Suppressor macrophage (primary cell): ENCODE measurements around the gene HLF.

Source experiments
- DNase-seq, 4 experiments: peaks; one replicate each; pipeline ENCODE4 v3.0.0-alpha.2; 2020 to 2022

Gene HLF

DNA sequence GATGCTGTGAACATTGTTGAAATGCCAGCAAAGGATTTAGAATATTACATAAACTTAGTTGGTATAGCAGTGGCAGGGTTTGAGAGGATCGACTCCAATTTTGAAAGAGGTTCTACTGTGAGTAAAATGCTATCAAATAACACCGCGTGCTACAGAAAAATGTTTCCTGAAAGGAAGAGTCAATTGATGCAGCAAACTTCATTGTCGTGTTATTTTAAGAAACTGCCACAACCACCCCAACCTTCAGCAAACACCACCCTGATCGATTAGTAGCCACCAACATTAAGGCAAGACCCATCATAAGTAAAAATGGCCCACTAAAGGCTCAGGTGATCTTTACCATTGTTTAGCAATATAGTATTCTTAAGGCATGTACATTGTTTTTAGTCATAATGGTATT is 27.3 kb downstream of the HLF start:
- no peak for DNase-seq

DNA sequence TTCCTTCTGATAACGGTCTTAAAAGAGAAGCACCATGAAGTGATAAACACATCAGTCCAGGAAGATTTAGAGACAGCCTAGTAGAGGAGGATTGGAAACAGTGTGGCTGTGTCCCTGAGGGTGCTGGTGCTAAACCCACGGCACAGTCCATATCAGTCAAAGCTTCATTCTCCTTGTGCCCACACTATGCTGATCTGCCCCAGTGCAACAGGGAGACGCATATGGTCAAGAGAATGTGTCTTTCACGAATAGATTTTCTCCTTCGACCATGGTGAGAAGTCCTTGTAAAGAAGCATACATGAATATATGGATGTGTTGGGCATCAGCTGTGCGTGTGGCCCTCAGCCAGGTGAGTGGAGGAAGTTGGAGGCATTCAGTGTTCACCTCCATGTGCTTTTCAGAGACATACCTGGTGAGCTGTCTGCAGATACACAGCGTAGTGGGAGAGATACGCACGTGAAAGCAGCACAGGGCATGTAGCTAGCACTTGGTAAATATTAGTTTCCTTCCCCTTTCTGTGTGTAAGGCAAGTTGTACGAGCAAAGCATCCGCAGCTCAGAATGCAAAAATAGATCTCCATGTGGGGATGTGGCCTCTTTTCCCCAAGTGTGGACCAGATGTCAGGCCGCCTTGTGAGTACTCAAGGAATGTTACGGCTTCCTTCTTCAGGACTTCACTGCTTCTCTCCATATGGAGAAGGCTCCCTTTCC is 29.4 kb downstream of the HLF start:
- DNase-seq = peak in 3 of 4 experiments; percentile 10 to 22 (median 19)

DNA sequence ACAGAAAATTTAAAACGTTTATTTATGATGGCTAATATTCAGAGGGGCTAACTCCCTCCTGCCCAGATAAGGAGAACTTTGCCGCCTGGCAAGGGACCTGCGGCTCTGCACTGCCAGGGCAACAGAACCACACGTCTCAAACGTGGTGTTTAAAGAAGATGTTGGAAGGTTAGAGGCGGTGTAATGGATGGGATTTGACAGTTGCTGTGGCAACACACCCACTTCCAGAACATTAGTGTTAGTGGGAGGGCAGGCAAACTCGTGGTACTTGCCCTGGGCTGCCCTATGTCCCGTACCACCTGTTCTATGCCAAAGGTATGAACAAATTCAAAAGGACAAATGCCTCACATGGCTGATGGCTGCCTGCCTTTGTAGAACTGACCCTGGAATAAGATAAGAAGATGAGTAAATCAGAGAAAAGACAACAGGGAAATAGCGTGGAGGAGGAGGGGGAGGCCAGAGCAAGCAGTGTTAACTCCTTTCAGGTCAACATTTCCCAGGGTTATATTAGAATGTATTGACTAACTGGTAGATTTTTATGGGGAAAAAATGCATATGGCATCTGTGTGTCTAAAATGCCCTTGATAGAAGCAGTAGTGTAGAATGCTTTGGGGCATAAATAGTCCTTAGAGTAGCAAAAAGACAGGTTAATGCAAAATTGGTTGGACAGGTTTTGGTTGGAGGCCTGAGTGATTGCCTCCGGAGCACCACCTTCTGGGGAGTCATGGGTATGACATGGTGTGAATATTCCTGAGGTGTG is 30.8 kb downstream of the HLF start:
- DNase-seq = peak; percentile 54 to 64 (median 61)

DNA sequence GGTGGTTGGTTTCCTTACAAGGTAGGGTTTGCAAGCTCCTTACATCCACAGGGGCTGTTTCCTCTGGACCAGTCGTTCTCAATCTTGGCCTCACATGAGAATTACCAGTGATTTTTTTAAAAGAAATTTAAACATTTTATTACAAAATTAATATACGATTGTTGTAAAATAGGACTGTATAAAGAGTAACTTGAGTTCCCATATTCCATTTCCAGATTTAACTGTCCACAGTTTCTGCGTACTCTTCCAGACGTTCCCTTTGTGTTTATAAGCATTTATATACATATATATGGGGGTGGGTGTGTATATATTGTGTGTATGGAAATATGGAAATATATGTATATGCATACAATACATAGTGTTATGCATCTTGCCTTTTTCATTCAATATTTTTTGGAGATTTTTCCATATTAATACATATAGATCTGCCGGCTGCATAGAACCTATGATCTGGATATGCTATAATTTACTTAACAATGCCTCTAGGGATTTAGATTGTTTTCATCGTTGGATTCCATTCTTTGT is 31.5 kb downstream of the HLF start:
- no peak for DNase-seq

DNA sequence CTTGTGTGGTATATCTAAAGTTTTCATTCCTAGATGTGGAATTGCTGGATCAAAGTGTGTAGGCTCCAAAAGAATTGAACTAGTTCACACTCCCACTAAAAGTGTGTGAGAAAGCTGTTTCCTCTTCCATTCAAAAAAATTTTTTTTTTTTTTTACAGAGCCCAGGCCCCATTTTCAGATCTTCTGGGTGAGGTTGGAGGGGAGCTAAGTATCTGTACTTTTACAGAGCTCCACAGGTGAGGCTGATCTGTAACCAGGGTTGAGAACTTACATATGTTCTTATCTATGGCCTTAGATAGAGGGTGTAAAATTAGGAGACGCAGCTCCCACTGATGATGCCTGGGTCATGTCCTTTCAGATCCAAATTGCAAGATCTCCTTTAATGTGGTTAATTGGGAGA is 31.9 kb downstream of the HLF start:
- DNase-seq = no peak

DNA sequence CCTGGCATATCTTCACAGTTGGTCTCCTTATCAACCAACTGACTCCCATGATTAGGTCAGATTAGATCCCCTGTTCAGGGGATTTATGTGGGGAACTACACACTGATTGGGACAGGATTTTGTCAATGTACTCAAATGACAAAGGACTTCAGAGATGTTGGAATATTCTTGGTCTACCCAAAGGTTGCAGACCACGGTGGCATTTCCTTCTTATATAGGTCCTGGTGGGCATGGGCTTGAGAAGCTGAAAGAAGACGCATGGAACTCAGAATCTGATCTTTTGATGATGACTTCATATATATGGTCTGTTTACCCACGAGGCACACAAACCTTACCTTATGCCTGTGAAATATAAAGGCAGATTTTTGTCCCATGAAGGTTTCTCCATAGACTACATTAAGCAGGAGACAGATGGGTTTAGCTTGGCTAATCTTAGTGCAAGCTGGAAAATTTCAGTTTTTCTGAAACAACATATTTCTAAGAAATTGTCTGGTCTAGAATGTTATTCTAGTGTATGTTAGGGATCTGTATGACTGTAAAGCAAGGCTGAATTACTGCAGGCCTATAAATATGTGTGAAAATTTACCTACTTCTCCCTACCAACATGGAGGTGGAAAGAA is 33.5 kb downstream of the HLF start:
- DNase-seq = no peak

DNA sequence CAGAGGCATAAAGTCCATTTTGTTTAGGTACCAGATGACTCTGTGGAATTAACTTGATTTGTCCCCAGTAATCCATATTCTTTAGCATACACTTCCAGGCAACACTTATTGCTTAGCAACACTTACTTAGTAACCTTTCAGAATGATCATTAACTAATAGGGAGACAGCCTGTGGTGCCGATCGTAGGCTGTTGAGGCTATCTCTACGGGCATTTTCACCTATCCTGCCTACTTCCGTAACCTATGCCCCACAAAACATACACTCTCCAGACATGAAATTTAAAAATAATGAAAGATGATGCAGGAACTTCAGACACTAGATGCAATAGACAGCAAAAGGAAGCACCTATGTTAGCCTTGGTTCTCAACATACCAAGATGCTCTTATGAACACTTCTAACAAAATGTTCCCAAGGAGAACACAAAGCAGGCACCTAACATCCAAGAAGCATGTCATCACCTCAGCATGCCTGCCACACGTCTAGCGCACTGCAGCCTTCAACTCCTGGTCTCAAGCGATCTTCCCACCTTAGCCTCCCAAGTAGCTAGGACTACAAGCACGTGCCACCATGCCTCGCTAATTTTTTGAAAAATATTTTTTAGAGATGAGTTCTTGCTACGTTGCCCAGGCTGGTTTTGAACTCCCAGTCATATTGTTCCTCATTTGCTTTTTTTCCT is 34.5 kb downstream of the HLF start:
- no peak for DNase-seq

DNA sequence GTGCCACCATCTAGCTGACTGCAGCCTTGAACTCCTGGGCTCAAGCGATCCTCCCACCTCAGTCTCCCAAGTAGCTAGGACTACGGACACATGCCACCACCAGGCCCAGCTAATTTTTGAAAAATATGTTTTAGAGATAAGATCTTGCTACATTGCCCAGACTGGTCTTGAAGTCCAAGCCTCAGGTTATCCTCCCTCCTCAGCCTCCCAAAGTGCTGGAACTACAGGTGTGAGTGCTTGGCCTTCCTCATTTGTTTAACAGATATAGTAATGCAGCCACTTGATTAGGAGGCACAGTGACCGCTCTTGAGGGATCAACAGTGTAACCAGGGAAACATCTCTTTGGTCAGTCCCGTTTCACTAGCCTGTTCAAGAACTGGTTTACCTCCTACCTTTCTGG is 35.1 kb downstream of the HLF start:
- DNase-seq = no peak

DNA sequence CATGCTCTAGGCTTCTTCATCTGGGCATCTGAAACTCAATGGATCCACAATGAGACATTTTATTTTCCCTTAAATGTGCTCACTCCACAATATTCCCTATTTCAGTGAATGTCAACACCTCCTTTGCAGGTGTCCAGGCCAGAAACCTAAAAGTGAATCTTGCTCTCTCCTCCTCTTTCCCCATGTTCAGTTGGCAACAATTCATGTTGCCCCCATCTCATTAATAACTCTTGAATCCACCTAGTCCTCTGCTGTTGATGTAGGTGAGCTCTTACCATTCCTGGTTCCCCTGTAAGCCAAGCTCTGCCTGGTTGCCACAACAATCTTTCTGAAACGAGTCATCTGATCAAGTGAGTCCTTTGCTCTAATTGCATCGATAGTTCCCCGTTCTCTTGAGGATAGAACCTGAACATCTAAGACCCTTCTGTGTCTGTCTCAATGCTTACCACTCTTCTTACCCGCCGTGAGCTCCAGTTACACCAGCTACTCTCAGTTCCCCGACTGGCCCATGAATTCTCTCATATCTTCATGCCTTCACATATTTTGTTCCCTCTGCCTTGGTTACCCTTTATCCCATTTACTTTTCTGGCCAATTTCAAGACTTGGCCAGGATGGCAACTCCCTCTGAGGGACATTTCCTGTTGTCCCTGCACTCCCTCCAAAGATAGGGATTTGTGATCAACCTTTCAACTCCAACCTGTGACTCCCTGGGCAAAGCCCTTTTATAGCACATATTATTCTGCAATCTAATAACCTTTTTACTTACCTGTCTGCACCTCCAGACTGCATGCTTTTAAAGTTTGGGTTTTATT is 35.9 kb downstream of the HLF start:
- DNase-seq = no peak

DNA sequence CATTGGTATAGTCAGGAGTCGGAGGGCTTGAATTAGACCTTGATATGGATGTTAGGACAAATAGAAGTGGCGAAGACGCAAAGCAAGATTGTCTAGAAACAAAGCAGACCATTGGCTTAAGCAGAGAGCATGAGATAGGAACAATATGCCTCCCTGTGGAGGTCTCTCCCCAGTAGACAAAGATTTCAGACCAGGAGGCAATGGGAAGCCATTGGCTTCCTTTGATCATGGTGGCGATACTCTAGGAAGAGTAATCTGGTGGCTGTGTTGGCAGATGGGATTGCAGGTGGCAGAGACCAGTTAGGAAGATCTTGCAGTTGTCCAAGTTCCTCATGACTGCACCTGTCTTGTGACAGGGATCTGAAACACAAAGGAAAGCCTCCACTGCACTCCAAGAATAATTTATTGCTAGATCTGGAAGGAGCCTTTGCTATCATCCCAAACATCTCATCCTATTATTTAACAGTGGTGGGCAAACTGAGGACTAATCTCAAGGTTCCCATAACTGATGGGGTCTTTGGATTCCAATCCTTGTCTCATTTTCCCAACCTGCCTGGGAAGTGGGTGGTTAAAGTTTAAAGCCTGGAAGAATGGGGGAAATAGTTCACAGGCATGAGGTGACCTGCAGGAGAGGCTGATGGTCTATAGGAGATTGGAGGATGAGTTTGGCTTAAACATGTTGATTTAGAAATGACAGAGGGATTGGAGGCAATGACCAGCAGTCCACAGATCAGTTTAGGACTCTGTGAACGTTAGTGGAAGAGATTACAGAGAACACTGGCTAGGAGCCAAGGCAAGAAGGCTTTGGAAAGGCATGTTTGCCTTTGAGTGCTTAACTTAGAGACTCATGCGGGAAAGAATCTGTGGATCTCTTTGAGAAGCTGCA is 37.0 kb downstream of the HLF start:
- DNase-seq = no peak

DNA sequence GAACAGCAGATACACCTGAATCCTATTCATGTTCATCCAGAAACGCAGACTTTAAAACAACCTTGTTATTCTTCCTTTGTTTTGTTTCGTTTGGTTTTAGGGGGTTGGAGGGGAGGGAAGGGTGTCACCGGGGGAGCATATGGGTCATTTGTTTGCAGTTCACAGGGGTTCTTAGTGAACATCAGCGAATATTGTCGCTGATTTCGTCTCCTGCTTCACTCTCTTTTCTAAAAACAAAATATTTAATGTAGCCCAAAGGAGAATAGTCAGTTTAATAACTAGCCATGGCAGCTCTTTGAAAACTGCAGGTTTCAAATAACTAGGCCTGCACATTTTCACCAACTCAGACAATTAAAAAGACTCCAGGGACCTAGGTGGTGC is 37.6 kb downstream of the HLF start:
- DNase-seq = no peak

DNA sequence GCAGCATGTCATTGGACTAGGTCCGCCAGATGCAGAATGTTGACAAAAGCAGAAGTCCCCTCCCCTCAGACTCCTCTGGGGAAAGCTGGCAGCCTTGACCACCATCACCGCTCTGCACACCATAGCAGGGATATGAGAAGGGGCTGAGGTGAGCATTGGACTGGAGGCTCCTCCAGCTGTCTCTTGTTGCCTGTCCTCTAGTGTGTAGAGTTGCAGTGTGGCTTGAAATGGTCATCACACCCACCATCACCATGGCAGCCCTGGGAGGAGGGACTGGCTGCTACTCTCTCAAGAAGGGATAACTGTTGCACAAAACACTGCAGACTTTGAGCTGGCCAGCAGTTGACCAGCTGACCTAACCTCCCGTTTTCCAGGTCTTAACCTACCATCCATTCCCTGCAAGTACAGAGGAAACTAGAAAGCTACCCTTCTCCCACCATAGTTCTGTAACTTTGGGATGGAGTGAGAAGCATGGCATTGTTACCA is 38.3 kb downstream of the HLF start:
- no peak for DNase-seq

DNA sequence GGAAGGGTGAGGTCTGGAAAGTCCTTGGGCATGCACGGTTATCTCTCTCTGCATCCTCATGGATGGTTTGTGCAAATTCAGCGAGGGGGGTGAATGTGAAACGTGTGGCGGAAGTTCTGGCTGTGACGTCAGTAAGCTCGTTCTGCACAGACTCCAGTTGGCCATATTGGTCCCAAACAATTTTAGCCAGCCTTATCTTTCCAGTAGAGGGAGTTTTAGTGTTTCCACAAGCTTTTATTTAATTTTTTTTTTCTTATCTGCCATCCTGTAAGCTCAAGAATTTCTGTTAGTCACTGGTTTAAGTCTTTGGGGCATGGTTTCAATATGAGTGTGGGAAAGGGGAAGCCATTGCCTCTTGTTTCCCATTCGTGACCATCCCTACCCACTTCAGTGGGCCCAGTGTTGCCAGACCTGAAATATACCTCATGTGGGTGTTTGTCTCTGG is 39.0 kb downstream of the HLF start:
- DNase-seq = no peak

DNA sequence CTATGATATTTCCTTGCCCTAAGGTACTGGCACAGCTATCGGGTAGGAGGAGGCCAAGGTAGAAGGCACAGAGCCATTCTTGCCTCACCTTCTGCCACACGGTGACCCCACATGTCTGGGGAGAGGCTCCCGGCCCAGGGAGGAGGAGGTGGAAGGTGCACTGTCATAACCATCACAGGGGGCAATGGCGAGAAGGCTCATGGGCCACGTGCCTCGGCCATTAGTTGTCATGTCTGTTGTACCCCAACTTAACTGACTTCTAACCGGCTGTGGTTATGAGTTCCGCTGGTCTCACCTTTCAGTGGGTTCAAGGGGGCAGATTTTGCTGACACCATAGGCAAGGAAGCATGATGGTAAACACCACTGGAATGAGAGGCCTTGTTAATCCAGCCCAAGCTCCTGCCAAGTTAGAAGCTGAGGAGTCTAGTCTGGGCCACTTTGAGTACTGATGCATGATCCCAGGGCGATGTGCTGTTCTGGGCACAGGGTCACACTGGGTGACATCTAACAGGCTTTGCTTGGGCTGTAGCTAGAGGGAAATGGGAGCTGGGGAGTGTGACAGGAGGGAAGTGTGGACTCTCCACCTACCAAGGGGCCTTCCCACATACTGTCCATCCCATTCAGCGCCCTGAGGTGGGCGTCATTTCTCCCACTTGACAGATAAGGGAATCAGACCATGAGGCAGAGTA is 39.6 kb downstream of the HLF start:
- DNase-seq = no peak

DNA sequence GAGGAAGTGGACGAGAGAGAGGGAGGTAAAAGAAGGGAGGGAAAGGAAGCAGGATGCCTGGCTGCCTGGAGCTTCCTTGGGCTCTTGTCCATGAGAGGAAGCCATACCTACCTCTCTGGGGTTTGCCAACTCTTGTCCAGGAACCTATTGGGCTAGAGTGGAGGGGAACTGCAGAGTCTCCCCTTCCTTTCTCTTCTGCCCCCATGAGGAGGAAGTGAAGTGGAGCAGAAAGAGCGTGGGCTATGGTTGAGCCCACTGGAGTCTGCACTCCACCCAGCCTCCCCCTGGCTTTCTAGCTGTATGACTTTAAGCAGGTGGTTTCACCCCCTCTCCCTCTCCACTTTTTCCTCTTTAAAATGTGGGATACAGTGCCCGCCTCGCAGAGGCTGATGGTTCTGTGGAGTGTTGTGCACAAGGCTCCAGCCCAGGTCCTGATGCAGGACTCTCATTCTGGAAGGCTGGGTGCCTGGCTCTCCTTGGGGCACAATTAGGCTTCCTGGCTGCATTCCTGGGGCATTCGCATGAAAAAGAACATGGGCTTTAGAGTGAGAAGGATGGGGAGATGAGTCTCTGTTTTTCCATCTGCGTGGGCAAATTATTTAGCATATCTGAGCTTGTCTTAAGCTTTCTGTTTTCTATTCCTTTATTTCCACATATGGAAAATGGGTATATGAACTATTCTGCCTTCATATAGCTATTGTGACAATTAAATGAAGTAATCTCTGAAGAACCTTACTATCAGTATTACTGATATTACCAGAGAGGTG is 40.7 kb downstream of the HLF start:
- DNase-seq = no peak

DNA sequence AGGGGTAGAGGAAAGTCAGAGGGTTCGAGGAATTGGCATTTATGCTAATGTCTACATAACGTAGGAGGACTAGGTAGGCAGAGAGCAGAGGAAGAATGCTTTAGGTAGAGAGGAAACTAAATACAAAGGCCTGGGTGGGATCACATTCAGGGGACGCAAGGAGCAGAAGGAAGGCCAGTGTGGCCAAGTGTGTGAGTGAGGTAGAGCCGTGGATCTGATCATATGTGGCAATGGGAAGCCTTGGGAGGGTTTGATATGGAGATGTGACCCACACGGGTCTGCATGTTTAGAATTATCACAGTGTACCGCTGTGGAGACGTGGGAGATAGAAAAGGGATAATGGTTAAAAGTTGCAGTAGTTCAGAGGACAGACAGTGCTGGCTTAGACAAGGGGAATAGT is 43.1 kb downstream of the HLF start:
- DNase-seq = no peak

DNA sequence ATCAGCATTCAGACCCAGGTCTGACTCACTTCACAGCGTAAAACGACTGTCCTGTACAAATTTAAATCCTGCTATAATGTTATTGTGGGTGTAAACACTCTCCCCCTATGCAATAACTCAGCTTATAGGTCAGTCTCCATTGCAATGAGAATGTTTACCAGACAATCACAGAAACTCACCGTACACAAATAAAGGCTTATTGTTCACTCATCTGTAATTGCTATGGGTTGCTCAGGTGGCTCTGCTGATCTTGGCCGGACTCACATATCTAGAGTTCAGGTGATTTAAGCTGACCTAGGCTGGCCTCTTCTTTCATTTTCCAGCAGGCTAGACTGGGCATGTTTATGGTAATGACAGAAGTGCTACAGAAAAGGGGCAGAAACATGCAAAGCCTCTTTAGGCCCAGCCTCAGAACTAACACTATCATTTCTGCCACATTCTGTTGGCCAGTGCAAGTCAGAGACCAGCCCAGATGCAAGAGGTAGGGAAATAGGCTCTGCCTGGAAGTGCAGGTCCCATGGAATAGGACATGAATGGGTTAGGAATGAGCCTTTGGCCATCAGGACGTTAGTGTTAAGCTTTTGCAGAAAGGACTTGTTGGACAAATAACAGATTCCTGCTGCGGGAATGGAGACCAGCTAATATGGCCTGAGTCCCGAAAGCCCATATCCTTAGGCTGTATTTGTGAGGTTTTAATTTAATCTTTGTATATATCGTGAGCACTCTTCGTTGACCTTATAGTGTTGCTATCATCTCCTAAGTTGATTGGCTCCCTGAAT is 44.0 kb downstream of the HLF start:
- DNase-seq = no peak

DNA sequence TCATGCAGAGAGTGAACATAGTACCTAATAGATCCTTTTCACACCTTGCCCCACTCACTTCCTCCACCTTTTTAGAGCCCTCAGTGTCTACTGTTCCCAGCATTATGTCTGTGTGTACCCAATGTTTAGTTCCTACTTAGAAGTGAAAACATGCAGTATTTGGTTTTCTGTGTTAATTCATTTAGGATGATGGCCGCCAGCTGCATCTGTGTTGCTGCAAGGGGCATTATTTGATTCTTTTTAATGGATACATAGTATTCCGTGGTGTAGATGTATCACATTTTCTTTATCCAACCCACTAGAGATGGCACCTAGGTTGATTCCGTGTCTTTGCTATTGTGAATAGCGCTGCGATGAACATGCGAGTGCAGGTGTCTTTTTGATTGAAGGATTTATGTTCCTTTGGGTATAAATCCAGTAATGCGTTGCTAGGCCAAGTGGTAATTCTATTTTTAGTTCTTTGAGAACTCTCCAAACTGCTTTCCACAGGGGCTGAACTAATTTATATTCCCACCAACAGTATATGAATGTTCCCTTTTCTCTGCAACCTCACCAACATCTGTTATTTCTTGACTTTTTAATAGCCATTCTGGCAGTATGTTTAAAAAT is 47.1 kb downstream of the HLF start:
- no peak for DNase-seq
